GM19240 (cell line): Measurements from ENCODE around the gene BICD1.
A peak's percentile ranks its signal among the peaks of the same experiment; 100 is the strongest.

Experiments
- DNase-seq: peaks from one replicate; pipeline ENCODE4 v3.0.0; 2011; ENCODE audit warnings: low spot score; ENCODE audit not compliant: insufficient read length

The BICD1 gene

GRCh38 chr12:32102234-32102633 lies 4.4 kb upstream of the BICD1 start:
- DNase-seq = no peak

- no peak for DNase-seq
These were observed 1.9 kb upstream of the BICD1 start for GRCh38 chr12:32104572-32105355.

GRCh38 chr12:32105986-32106516 lies 596 bp upstream of the BICD1 start:
- no peak for DNase-seq

- no peak for DNase-seq
These were observed 966 bp downstream of the BICD1 start for GRCh38 chr12:32107359-32108267.

- no peak for DNase-seq
These were observed 2.1 kb downstream of the BICD1 start for GRCh38 chr12:32108787-32109186.

- DNase-seq = no peak
These were observed 3.8 kb downstream of the BICD1 start for GRCh38 chr12:32110417-32110816.

GRCh38 chr12:32110942-32111341 lies 4.3 kb downstream of the BICD1 start:
- no peak for DNase-seq

GRCh38 chr12:32115404-32116104 lies 8.9 kb downstream of the BICD1 start:
- no peak for DNase-seq

- DNase-seq = no peak
These were observed 10.2 kb downstream of the BICD1 start for GRCh38 chr12:32116897-32117296.

- no peak for DNase-seq
These were observed 10.7 kb downstream of the BICD1 start for GRCh38 chr12:32117316-32117715.

GRCh38 chr12:32118806-32119205 lies 12.2 kb downstream of the BICD1 start:
- DNase-seq = no peak

GRCh38 chr12:32120419-32120818 lies 13.8 kb downstream of the BICD1 start:
- DNase-seq = no peak

- DNase-seq = no peak
These were observed 18.0 kb downstream of the BICD1 start for GRCh38 chr12:32124637-32125036.

GRCh38 chr12:32125455-32126084 lies 18.9 kb downstream of the BICD1 start:
- no peak for DNase-seq

- DNase-seq = no peak
These were observed 20.1 kb downstream of the BICD1 start for GRCh38 chr12:32126720-32127119.

GRCh38 chr12:32131666-32132065 lies 25.0 kb downstream of the BICD1 start:
- DNase-seq = no peak

- peak; percentile 8 for DNase-seq
These were observed 27.6 kb downstream of the BICD1 start for GRCh38 chr12:32134101-32134888.

GRCh38 chr12:32135967-32136366 lies 29.3 kb downstream of the BICD1 start:
- no peak for DNase-seq

- DNase-seq = no peak
These were observed 29.8 kb downstream of the BICD1 start for GRCh38 chr12:32136404-32136803.

GRCh38 chr12:32139064-32139421 lies 32.4 kb downstream of the BICD1 start:
- DNase-seq = no peak
